Astrocyte of the spinal cord (primary cell): ENCODE measurements around the gene NTN1.

ENCODE experiments used
- DNase-seq: peaks from one replicate; pipeline ENCODE4 v3.0.0; 2011; ENCODE audit warnings: low read depth, low spot score
- H3K4me3 ChIP-seq: 2 replicates; pipeline ENCODE4 v1.5.1; 2011; ENCODE audit warnings: low read depth, mild to moderate bottlenecking, low read length, moderate library complexity
- in situ Hi-C: cut with HindIII; loops from 2 replicates; pipeline ENCODE4 v1.10.0; 2017; ENCODE audit warnings: low sequenced_read_pairs
- TF ChIP-seq, protein P1 (sequence below): IDR thresholded peaks from 2 replicates; pipeline ENCODE4 v1.5.1; 2012; ENCODE audit warnings: low read depth, mild to moderate bottlenecking, low read length, inconsistent platforms

The NTN1 gene

DNA sequence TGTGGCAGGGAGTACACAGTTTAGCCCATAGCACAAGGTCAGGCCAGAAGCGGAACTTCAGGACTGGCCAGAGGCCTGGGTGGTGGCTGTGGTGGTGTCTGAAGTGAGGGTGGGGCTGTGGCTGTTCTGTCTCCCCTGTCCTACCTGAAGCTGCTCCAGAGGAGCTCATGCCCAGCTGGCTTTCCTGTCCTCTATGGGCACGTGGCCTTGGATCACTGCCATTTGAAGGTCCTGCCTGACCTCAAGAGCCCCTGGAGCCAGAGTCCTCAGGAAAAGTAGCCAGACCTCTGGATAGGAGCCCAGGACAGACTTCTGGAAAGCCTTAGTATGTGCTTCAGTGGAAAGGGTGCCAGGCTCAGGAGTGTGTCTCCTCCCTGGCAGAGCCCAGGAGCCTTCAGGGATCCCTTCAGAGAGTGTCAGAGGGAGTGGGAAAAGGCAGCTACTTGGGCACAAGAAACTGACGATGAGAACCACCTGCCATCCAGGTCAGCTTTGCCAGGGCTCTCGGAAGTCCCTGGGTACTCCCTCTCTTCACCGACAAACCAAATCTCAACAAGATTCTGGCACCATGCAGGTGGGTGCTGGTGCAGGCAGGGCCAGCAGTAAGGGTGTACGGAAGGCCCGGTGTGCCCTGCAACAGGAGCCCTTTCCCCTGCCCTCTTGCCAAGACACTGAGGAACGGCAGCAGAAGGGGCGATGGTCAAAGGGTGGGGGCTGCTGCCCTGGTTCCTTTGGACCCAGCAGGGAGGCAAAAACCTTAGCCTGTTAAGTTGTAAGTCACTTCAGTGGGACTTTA is 153.7 kb downstream of the NTN1 start:
- TF ChIP-seq, protein P1, sequence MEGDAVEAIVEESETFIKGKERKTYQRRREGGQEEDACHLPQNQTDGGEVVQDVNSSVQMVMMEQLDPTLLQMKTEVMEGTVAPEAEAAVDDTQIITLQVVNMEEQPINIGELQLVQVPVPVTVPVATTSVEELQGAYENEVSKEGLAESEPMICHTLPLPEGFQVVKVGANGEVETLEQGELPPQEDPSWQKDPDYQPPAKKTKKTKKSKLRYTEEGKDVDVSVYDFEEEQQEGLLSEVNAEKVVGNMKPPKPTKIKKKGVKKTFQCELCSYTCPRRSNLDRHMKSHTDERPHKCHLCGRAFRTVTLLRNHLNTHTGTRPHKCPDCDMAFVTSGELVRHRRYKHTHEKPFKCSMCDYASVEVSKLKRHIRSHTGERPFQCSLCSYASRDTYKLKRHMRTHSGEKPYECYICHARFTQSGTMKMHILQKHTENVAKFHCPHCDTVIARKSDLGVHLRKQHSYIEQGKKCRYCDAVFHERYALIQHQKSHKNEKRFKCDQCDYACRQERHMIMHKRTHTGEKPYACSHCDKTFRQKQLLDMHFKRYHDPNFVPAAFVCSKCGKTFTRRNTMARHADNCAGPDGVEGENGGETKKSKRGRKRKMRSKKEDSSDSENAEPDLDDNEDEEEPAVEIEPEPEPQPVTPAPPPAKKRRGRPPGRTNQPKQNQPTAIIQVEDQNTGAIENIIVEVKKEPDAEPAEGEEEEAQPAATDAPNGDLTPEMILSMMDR = no peak
- H3K4me3 ChIP-seq = no peak overlapping the region
- in situ Hi-C loops = no loop called here
- no peak for DNase-seq

DNA sequence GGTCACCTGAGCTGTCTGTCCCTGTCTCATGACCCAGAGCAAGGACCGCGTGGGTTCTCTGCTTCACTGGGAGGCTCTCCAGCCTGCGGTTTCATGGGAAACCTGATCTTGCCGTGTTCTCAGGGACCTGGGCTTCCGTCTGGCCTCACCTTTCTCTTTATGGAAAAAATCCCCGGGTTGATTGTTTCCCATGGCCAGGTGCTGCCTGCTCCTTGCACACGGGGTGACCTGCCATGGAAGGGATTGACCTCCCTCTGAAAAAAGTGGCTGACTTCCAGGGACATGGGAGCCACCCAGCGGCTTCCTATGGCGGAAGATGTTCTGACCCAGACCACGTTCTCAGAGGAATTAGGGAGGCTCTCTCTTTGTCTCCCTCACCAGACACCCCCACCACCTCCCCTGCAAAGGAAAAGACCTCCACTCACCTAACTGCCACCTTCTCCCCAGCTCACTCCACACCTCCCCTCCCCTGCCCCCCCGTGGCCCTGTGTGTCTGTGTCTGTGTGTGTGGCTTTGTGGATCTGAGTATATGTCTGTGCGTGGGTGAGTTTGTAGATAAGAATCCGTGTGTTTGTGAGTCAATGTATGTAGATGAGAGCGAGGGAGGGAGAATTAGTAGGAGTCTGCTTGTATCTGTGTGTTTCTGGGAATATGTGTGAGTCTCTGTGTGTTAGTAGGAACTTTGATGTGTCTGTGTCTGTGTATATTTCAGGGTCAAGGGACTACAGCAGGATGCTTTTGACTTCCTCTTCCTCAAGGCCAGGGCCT is 154.6 kb downstream of the NTN1 start:
- TF ChIP-seq, protein P1 = no peak
- in situ Hi-C loops = no loop called here
- DNase-seq = no peak

DNA sequence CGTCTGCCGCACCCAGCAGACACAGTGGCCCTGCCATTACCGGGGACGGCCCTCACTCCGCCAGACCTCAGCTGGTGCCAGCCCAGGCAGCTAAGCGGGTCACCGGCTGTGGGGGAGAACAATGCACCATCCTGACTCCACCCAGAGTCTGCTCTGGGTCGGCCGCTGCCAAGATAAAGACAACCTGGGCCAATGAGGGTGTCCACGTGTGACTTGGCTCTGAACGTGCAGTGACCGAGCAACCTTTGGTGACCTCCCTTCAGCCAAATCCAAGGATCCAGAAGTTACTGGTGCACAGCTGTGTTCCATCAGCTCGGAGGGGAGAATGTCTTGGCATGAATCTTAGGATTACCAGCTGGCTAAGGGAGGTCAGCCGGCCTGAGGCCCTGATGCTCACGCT is 155.9 kb downstream of the NTN1 start:
- in situ Hi-C loops = no loop called here
- H3K4me3 ChIP-seq = no peak overlapping the region
- TF ChIP-seq, protein P1 = no peak
- no peak for DNase-seq

More for the DNA sequence above, 154.6 kb downstream of the NTN1 start:
- H3K4me3 ChIP-seq = no peak overlapping the region

DNA sequence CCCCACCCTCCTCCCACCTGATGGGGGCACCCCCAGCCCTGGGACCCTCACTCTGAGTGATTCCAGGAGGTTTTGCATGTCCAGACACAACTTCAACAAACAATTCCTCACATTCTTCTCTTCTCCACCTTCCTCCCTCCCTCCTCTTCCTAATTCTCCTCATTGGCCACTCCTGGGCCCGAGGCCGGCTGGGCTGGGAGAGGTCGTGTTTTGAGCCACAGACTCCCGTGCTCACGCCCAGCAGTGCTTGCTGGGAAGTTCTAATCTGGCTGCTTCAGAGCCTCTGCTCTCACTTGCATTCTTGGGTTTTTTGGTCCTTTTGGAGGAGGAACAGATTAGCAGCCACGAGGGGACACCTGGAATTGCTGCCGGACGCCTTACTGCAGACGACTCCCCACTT is 157.0 kb downstream of the NTN1 start:
- TF ChIP-seq, protein P1 = no peak
- no peak for DNase-seq
- in situ Hi-C loops = no loop called here
- no peak overlapping the region for H3K4me3 ChIP-seq

DNA sequence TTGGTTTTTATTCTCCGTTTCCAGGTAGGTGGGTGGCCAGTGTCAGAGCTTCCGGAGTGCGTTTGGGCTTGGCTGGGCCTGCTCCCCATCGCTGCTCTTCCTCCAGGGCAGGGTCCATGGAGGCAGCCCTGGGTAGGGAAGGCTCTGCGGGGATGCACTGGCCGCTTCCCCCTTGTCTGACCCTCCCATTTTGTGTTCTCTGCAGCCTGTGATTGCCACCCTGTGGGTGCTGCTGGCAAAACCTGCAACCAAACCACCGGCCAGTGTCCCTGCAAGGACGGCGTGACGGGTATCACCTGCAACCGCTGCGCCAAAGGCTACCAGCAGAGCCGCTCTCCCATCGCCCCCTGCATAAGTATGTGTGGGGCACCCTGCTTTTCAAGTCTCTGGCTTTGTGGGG is 158.3 kb downstream of the NTN1 start:
- in situ Hi-C loops = no loop called here
- TF ChIP-seq, protein P1 = no peak

DNA sequence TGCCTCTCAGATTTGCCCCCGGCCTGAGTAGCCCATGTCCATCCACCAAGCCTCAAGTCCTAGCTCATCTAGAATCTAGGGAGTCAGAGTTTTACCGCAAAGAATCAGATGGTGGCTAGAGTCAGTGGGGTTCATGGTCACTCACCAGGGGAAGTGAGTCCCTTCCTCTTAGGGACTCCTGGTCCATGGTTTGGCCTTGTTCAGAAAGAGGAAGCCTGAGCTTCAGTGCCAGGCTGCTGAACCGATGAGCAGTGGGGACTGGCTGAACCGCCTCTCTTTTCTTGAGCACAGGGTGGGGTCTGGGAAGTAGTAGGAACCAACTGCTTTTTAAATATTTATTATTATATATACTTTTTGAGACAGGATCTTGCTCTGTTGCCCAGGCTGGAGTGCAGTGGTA is 160.3 kb downstream of the NTN1 start:
- in situ Hi-C loops = no loop called here
- TF ChIP-seq, protein P1 = no peak
- no peak for DNase-seq
- no peak overlapping the region for H3K4me3 ChIP-seq

More for the DNA sequence above, 158.3 kb downstream of the NTN1 start:
- no peak overlapping the region for H3K4me3 ChIP-seq
- no peak for DNase-seq
